Fibroblast of lung (primary cell): Measurements from ENCODE around the gene ESPN. TPM values are rescaled to one million over a fixed set of nuclear protein-coding genes. Genes with fewer than 3 reads are reported as not detected.
A peak's percentile ranks its signal among the peaks of the same experiment; 100 is the strongest.

Source experiments
- DNase-seq, 2 donors: peaks; one replicate each; pipeline versions ENCODE4 v3.0.0 to v3.0.0-alpha.2; 2010; ENCODE audit warnings: low read depth in 2 of 2
- H2AFZ ChIP-seq: 2 replicates; pipeline ENCODE4 v1.5.1; 2012; ENCODE audit warnings: low read length, control low read depth, inconsistent platforms
- H3K27ac ChIP-seq: 2 replicates; pipeline ENCODE4 v1.5.1; 2011; ENCODE audit warnings: low read length, control low read depth; ENCODE audit not compliant: insufficient read depth
- H3K27me3 ChIP-seq: 2 replicates; pipeline ENCODE4 v1.5.1; 2011; ENCODE audit warnings: mild to moderate bottlenecking, low read length; ENCODE audit not compliant: control insufficient read depth, insufficient read depth
- H3K36me3 ChIP-seq: 2 replicates; pipeline ENCODE4 v1.5.1; 2011; ENCODE audit warnings: low read length; ENCODE audit not compliant: control insufficient read depth, insufficient read depth
- H3K4me1 ChIP-seq: 2 replicates; pipeline ENCODE4 v1.5.1; 2011; ENCODE audit warnings: low read length; ENCODE audit not compliant: control insufficient read depth, insufficient read depth; ENCODE audit errors: extremely low read depth
- H3K4me2 ChIP-seq: 2 replicates; pipeline ENCODE4 v1.5.1; 2011; ENCODE audit warnings: low read length, control low read depth; ENCODE audit not compliant: insufficient read depth; ENCODE audit errors: extremely low read depth
- H3K4me3 ChIP-seq, 4 experiments: fragments of 200-600 bp in 1 of 4; sonication (generic) in 1 of 4; replicated peaks in 1 of 4; 2 replicates each; pipeline ENCODE4 v1.5.1; 2011 to 2016; ENCODE audit warnings: low read length in 4 of 4, low read depth in 3 of 4, mild to moderate bottlenecking in 3 of 4, control low read depth in 2 of 4, inconsistent platforms in 1 of 4, mixed read lengths in 1 of 4; ENCODE audit not compliant: insufficient read depth in 1 of 4; ENCODE audit errors: control extremely low read depth in 1 of 4
- H3K79me2 ChIP-seq: 2 replicates; pipeline ENCODE4 v1.5.1; 2012; ENCODE audit warnings: mild to moderate bottlenecking, low read length, inconsistent platforms; ENCODE audit not compliant: control insufficient read depth, insufficient read depth
- H3K9ac ChIP-seq: 2 replicates; pipeline ENCODE4 v1.5.1; 2011; ENCODE audit warnings: mild to moderate bottlenecking, low read length, control low read depth; ENCODE audit not compliant: insufficient read depth
- H3K9me3 ChIP-seq: 2 replicates; pipeline ENCODE4 v1.5.1; 2012; ENCODE audit warnings: low read depth, low read length; ENCODE audit not compliant: control insufficient read depth, insufficient read depth
- H4K20me1 ChIP-seq: 2 replicates; pipeline ENCODE4 v1.5.1; 2011; ENCODE audit warnings: low read length; ENCODE audit not compliant: control insufficient read depth, insufficient read depth; ENCODE audit errors: extremely low read depth
- EZH2 ChIP-seq: IDR thresholded peaks from 2 replicates; pipeline ENCODE4 v1.5.1; 2012; ENCODE audit warnings: low read length, control low read depth, mild to moderate bottlenecking; ENCODE audit errors: missing control alignments
- polyA plus RNA-seq, 2 donors: library from polyadenylated mRNA; depleted of rRNA in 1 of 2; stranded (reverse) in 1 of 2; unstranded in 1 of 2; fragments of >200 nt; gene quantifications; 2 replicates each; pipeline ENCODE4 v1.2.1, GENCODE V29; 2011 to 2012; ENCODE audit warnings: missing spikeins in 1 of 2
- total RNA-seq: library from RNA; depleted of rRNA; stranded (reverse); fragments of >200 nt; gene quantifications from 2 replicates; pipeline ENCODE4 v1.2.1, GENCODE V29; 2014
- TF ChIP-seq, protein P1 (sequence below), 2 donors: IDR thresholded peaks in 1 of 2; conservative IDR thresholded peaks in 1 of 2; 1 replicate in 1 of 2; 2 replicates in 1 of 2; pipeline ENCODE4 v1.5.1; 2011 to 2012; ENCODE audit warnings: low read length in 2 of 2, control low read depth in 1 of 2, inconsistent platforms in 1 of 2, low read depth in 1 of 2, mild to moderate bottlenecking in 1 of 2

The ESPN gene
- total and polyA plus RNA-seq, 2 donors (not counting 1 experiment from before 2014, with no cell fraction given): not detected

DNA sequence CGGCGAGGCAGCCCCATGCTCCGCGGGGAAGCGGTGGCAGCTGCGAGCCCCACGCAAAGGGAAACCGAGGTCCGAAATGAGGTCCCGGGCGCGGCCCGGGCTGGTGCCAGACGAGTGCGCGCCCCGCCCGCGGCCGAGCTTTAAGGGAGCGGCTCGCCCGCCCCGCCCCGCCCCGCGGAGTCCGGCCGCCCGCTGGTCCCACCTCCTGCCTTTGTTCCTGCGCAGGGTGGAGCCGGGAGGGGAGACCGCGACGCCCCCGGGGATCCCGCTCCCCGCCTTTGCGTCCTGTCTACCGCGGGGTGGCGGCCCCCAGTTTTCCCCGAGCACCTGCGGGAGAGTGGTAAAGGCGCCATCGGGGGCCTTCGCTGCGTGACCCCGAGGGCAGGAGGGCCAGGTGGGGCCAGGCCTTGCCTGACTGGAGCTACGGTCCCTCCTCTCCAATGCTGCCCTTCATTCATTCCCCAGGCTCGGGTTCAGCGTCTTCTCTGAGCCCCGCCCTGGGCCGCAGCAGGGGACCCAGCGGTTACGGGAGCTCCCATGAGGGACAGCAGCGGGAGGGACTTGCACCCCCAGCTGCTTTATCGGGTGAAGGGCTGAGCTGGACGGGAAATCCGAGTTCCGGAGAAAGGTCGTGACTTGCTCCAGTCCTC, 4.6 kb upstream of the ESPN start, which contains the start of gene HES2:
HES2 (minus strand) TSS at position 116 of the 650 bp plus-strand sequence; CDS start at position 17, 99 bp downstream.
- Histone ChIP-seq H3K9me3 (no peaks in the 10 kb centered on the region), H3K4me2 (no peak within 1 kb of the TSS), H3K4me3 (peak within 1 kb of the TSS in 1 of 4 experiments; percentile 32), H3K4me1 (no peaks in the 10 kb centered on the region), H3K36me3 (no peaks in the 10 kb centered on the region), H4K20me1 (no peaks in the 10 kb centered on the region), H2AFZ (no peak within 1 kb of the TSS), H3K79me2 (no peaks in the 10 kb centered on the region), H3K9ac (no peak within 1 kb of the TSS), H3K27me3 (peaks cover 69% of the 10 kb centered on the region), H3K27ac (no peak within 1 kb of the TSS)
- DNase-seq: no peak
- TF ChIP-seq EZH2: peak; percentile 99
- TF ChIP-seq, protein P1, sequence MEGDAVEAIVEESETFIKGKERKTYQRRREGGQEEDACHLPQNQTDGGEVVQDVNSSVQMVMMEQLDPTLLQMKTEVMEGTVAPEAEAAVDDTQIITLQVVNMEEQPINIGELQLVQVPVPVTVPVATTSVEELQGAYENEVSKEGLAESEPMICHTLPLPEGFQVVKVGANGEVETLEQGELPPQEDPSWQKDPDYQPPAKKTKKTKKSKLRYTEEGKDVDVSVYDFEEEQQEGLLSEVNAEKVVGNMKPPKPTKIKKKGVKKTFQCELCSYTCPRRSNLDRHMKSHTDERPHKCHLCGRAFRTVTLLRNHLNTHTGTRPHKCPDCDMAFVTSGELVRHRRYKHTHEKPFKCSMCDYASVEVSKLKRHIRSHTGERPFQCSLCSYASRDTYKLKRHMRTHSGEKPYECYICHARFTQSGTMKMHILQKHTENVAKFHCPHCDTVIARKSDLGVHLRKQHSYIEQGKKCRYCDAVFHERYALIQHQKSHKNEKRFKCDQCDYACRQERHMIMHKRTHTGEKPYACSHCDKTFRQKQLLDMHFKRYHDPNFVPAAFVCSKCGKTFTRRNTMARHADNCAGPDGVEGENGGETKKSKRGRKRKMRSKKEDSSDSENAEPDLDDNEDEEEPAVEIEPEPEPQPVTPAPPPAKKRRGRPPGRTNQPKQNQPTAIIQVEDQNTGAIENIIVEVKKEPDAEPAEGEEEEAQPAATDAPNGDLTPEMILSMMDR (conservative IDR thresholded peaks at IDR 0.05 in 1 of 2, IDR thresholded peaks at IDR 0.05 in 1 of 2; ENCODE audit: low read depth in 1 of 2, low read length in 2 of 2): no peak

DNA sequence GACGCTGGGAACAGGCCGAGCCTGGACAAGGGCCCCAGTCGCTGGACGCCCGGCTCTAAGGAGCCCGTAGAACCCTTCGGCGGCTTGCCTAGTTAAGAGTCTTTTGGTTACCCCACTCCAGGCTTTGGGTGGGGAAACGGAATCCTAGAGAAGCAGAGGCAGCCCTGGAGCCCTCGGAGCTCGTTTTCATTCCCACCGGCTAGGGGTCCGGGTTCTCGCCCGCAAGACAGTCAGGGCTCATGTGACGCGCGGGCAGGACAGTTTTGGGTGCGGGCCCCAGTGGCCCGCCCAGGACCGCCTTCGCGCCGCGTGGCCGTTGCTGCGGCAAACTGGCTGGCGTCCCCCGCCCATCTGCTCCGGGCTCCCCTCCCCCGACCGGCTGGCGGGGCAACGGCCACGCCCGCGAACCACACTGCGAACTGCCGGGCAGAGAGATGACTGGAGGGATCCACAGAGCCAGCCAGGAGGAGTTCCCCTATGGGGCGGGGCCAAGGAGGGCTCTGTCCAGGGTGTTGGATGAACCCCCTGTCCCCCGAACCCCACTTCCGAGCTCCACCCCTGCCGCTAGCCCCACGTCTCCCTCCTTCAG, 4.0 kb upstream of the ESPN start:
- Histone ChIP-seq H4K20me1 (no peaks in the 10 kb centered on the region), H2AFZ (no peak overlapping the region), H3K79me2 (no peaks in the 10 kb centered on the region), H3K36me3 (no peaks in the 10 kb centered on the region), H3K9ac (no peak overlapping the region), H3K4me1 (no peaks in the 10 kb centered on the region), H3K9me3 (no peaks in the 10 kb centered on the region), H3K27ac (no peak overlapping the region), H3K4me2 (no peak overlapping the region), H3K4me3 (no peak overlapping the region), H3K27me3 (peaks cover 69% of the 10 kb centered on the region)
- DNase-seq: no peak
- TF ChIP-seq, protein P1 (conservative IDR thresholded peaks at IDR 0.05 in 1 of 2, IDR thresholded peaks at IDR 0.05 in 1 of 2; ENCODE audit: low read depth in 1 of 2, low read length in 2 of 2): no peak
- peak; percentile 71 for TF ChIP-seq EZH2

DNA sequence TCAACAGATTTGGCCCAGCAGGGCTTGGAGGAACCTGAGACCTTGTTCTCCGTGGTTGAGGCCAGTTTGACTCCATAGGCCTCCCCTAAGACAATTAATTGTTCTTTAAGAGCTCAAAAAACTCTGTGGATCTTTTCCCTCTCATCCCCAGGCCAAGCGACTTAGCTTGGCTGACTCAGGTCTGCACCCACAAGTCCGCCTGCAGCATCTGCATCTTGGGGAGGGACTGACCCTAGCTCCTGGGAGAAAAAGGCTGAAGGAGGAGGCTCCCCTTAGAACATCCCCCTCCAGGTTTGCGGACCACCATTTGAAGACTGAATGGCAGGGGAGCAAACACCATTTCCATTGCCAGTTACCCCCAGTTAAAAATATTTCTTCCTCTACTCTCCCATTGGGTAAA, 3.3 kb upstream of the ESPN start:
- no peak overlapping the region for H3K9ac ChIP-seq
- DNase-seq: no peak
- no peaks in the 10 kb centered on the region for H3K79me2 ChIP-seq

More for the DNA sequence above, 3.3 kb upstream of the ESPN start:
- H3K4me3 ChIP-seq: no peak overlapping the region
- H3K4me1 ChIP-seq: no peaks in the 10 kb centered on the region
- no peak overlapping the region for H3K27ac ChIP-seq
- no peak for TF ChIP-seq EZH2
- TF ChIP-seq, protein P1 (conservative IDR thresholded peaks at IDR 0.05 in 1 of 2, IDR thresholded peaks at IDR 0.05 in 1 of 2; ENCODE audit: low read depth in 1 of 2, low read length in 2 of 2): no peak
- H3K36me3 ChIP-seq: no peaks in the 10 kb centered on the region
- H3K4me2 ChIP-seq: no peak overlapping the region
- no peak overlapping the region for H2AFZ ChIP-seq
- peaks cover 70% of the 10 kb centered on the region for H3K27me3 ChIP-seq
- H4K20me1 ChIP-seq: no peaks in the 10 kb centered on the region
- H3K9me3 ChIP-seq: no peaks in the 10 kb centered on the region
